Measurements from ENCODE around the gene ANP32E.

GRCh38 chr1:150210706-150211105, 25.2 kb downstream of the ANP32E start:
- TF ChIP-seq GATA3 (IDR thresholded peaks at IDR 0.05; ENCODE audit: low read depth, low read length) (no peak), GATA2 (IDR thresholded peaks at IDR 0.05; ENCODE audit: low read depth, low read length) (no peak)
